K562 (cell line): ENCODE results near the gene LECT2. TPM values are rescaled to one million over a fixed set of nuclear protein-coding genes. Genes with fewer than 3 reads are reported as not detected.

Source experiments
- ATAC-seq: fragments of 200-7000 bp; cut with Tn5 transposase; 3 replicates; pipeline ENCODE4 v1.9.1; 2020; ENCODE audit warnings: moderate library complexity
- BruUV-seq: library from RNA; stranded (reverse); fragments of 400-500 nt; replicated peaks from 2 replicates; lab custom pipeline; 2021; lab: Mats Ljungman, UMichigan
- CTCF ChIA-PET: fragments of 300-600 bp; formaldehyde crosslinking; extraction: SDS; loops from one replicate; lab custom pipeline; 2021; ENCODE audit warnings: low intra/inter-chr PET ratio; lab: Yijun Ruan, JAX
- POLR2A ChIA-PET: fragments of 300-600, 350-650 bp; sonication (Branson Sonifier 250); formaldehyde crosslinking; extraction: SDS; loops from one replicate; lab custom pipeline; 2021; ENCODE audit warnings: antibody characterized with exemption, inconsistent platforms; lab: Yijun Ruan, JAX
- DNase-seq, 4 experiments: peaks; one replicate each; pipeline versions ENCODE4 v3.0.0 to v3.0.0-alpha.2; 2011 to 2018; ENCODE audit warnings: low spot score in 3 of 4, mixed read lengths in 3 of 4; ENCODE audit errors: extremely low read depth in 1 of 4
- FAIRE-seq: peaks from 2 replicates; lab custom pipeline; 2011; peaks lifted over from hg19 to GRCh38; lab: Jason Lieb, UNC
- H2AFZ ChIP-seq: 2 replicates; pipeline ENCODE4 v1.6.0; 2011; ENCODE audit warnings: low read depth, low read length, control low read depth, inconsistent platforms
- H3K27ac ChIP-seq: fragments of 200-600 bp; 3 replicates; pipeline ENCODE4 v1.8.0; 2011; ENCODE audit warnings: low read depth, mild to moderate bottlenecking, control low read depth, inconsistent platforms, low read length, moderate library complexity, mixed read lengths; ENCODE audit errors: extremely low read depth
- H3K27me3 ChIP-seq, 2 experiments: fragments of 300-600 bp in 1 of 2; 2 replicates in 1 of 2; 3 replicates in 1 of 2; pipeline versions ENCODE4 v1.6.0 to v1.8.0; 2011; ENCODE audit warnings: inconsistent platforms in 2 of 2, low read length in 2 of 2, mild to moderate bottlenecking in 1 of 2, mixed read lengths in 1 of 2, moderate library complexity in 1 of 2; ENCODE audit not compliant: control insufficient read depth in 2 of 2, insufficient read depth in 2 of 2
- H3K36me3 ChIP-seq: fragments of 300-600 bp; 3 replicates; pipeline ENCODE4 v1.8.0; 2011; ENCODE audit warnings: mild to moderate bottlenecking, low read length, inconsistent platforms; ENCODE audit not compliant: control insufficient read depth, insufficient read depth
- H3K4me1 ChIP-seq, 2 experiments: fragments of 200-600 bp in 1 of 2; replicated peaks in 1 of 2; 2 replicates in 1 of 2; 3 replicates in 1 of 2; pipeline versions ENCODE4 v1.5.1 to v1.8.0; 2011; ENCODE audit warnings: inconsistent platforms in 2 of 2, low read length in 2 of 2, mild to moderate bottlenecking in 1 of 2, mixed read lengths in 1 of 2, moderate library complexity in 1 of 2; ENCODE audit not compliant: control insufficient read depth in 2 of 2, insufficient read depth in 2 of 2
- H3K4me2 ChIP-seq: 2 replicates; pipeline ENCODE4 v1.6.1; 2011; ENCODE audit warnings: low read length, control low read depth, inconsistent platforms, mixed read lengths; ENCODE audit not compliant: insufficient read depth
- H3K4me3 ChIP-seq: fragments of 200-600 bp; sonication (generic), shearing (Covaris generic); 2 replicates; pipeline ENCODE4 v1.5.1; 2016; ENCODE audit warnings: control low read depth, inconsistent platforms
- H3K79me2 ChIP-seq: fragments of 200-600 bp; 3 replicates; pipeline ENCODE4 v1.8.0; 2011; ENCODE audit warnings: low read length, inconsistent platforms; ENCODE audit not compliant: control insufficient read depth, insufficient read depth
- H3K9ac ChIP-seq, 2 experiments: 2 replicates each; pipeline versions ENCODE4 v1.6.0 to v1.6.1; 2011; ENCODE audit warnings: low read depth in 2 of 2, low read length in 2 of 2, control low read depth in 1 of 2, inconsistent platforms in 1 of 2, mild to moderate bottlenecking in 1 of 2, mixed read lengths in 1 of 2; ENCODE audit not compliant: insufficient read depth in 1 of 2
- H3K9me1 ChIP-seq: one replicate; pipeline ENCODE4 v1.6.0; 2011; ENCODE audit warnings: inconsistent platforms, mild to moderate bottlenecking, low read length, moderate library complexity; ENCODE audit not compliant: control insufficient read depth, insufficient read depth
- H3K9me3 ChIP-seq: replicated peaks from 2 replicates; pipeline ENCODE4 v1.5.1; 2011; ENCODE audit warnings: low read depth, low read length, inconsistent platforms; ENCODE audit not compliant: control insufficient read depth, insufficient read depth
- H4K20me1 ChIP-seq: replicated peaks from 2 replicates; pipeline ENCODE4 v1.6.1; 2011; ENCODE audit warnings: low read length, inconsistent platforms, mixed read lengths; ENCODE audit not compliant: control insufficient read depth, insufficient read depth
- BACH1 ChIP-seq: fragments of 200-800 bp; sonication (Bioruptor generic); IDR thresholded peaks from 2 replicates; pipeline ENCODE4 v1.6.1; 2016; ENCODE audit warnings: missing genetic modification characterization, missing compliant biosample characterization
- CAMTA2 ChIP-seq: fragments of 250-450 bp; sonication (Bioruptor Pico); conservative IDR thresholded peaks from 2 replicates; pipeline ENCODE4 v1.5.1; 2022
- CBX2 ChIP-seq: fragments of 200-600 bp; sonication (generic); IDR thresholded peaks from one replicate; pipeline ENCODE4 v1.6.1; 2012; ENCODE audit warnings: mild to moderate bottlenecking, low read length, inconsistent platforms; ENCODE audit not compliant: insufficient read depth, poor library complexity, severe bottlenecking
- CEBPB ChIP-seq: fragments of 450-650 bp; IDR thresholded peaks from 2 replicates; pipeline ENCODE4 v1.6.1; 2016; ENCODE audit warnings: missing genetic modification characterization, missing compliant biosample characterization
- DMBX1 ChIP-seq: fragments of 250-450 bp; sonication (Bioruptor Pico); IDR thresholded peaks from 2 replicates; pipeline ENCODE4 v1.8.0; 2022; ENCODE audit warnings: inconsistent platforms, mild to moderate bottlenecking, moderate library complexity, borderline replicate concordance
- FOXK2 ChIP-seq, 2 experiments: fragments of 450-650 bp; IDR thresholded peaks in 1 of 2; conservative IDR thresholded peaks in 1 of 2; 2 replicates each; pipeline ENCODE4 v1.6.1; 2016; ENCODE audit warnings: low read depth in 2 of 2, mild to moderate bottlenecking in 1 of 2
- KDM2B ChIP-seq: fragments of 250-450 bp; sonication (Bioruptor Pico); IDR thresholded peaks from 2 replicates; pipeline ENCODE4 v1.8.0; 2021; ENCODE audit warnings: mild to moderate bottlenecking, moderate library complexity
- RBBP5 ChIP-seq: fragments of 200-600 bp; sonication (generic); IDR thresholded peaks from 2 replicates; pipeline ENCODE4 v1.6.1; 2012; ENCODE audit warnings: borderline replicate concordance, mild to moderate bottlenecking, low read length, control low read depth, inconsistent platforms; ENCODE audit not compliant: insufficient read depth, poor library complexity, severe bottlenecking
- XRCC3 ChIP-seq: fragments of 450-650 bp; IDR thresholded peaks from 2 replicates; pipeline ENCODE4 v1.6.1; 2017; ENCODE audit warnings: mild to moderate bottlenecking, moderate library complexity
- ZKSCAN1 ChIP-seq: fragments of 150-350 bp; IDR thresholded peaks from 2 replicates; pipeline ENCODE4 v1.6.1; 2016; ENCODE audit warnings: low read depth, low read length
- ZNF518B ChIP-seq: fragments of 250-450 bp; sonication (Bioruptor Pico); IDR thresholded peaks from 2 replicates; pipeline ENCODE4 v1.5.0; 2021; ENCODE audit warnings: mild to moderate bottlenecking, moderate library complexity
- ZNF584 ChIP-seq: fragments of 200-800 bp; sonication (Bioruptor generic); IDR thresholded peaks from 2 replicates; pipeline ENCODE4 v1.6.1; 2016; ENCODE audit warnings: low read depth, mild to moderate bottlenecking, missing genetic modification characterization, missing compliant biosample characterization
- WGBS: fragments of 100-300 bp; shearing (Covaris generic); methylation state at CpG from one replicate; pipeline ENCODE4 v1.1.6; 2016; ENCODE audit warnings: low coverage, mixed read lengths; ENCODE audit not compliant: insufficient coverage; ENCODE audit errors: missing lambda C conversion rate; 5-methylcytosine and 5-hydroxymethylcytosine counted together
- in situ Hi-C: fragments of 300-500 bp; cut with MboI; formaldehyde crosslinking; loops from 4 replicates; pipeline ENCODE4 v1.15.0; 2018; ENCODE audit warnings: inconsistent platforms, mixed read lengths
- intact Hi-C: fragments of 100-400 bp; cut with micrococcal nuclease; formaldehyde crosslinking; loops from 2 replicates; pipeline ENCODE4 v1.14.2; 2022
- polyA plus RNA-seq, 8 experiments: library from polyadenylated mRNA; depleted of rRNA in 4 of 8; stranded (reverse) in 5 of 8; unstranded in 3 of 8; fragments of >200 nt; fragmentation: Nextera tagmentation in 2 of 8; fragmentation: Illumina TruSeq in 1 of 8; extraction: Ambion mirVana in 2 of 8; extraction: Trizol in 1 of 8; gene quantifications; 2 replicates each; pipeline versions ENCODE4 v1.2.1 to v1.2.3, GENCODE V29; 2011 to 2014; ENCODE audit warnings: inconsistent platforms in 1 of 8, missing spikeins in 1 of 8
- total RNA-seq, 7 experiments: library from RNA; depleted of rRNA in 6 of 7; stranded (reverse); fragments of >200 nt in 6 of 7; fragmentation: Illumina TruSeq in 2 of 7; extraction: Trizol in 2 of 7; gene quantifications; 2 replicates each; pipeline versions ENCODE4 v1.2.1 to v1.2.3, GENCODE V29; 2011 to 2021; ENCODE audit warnings: low replicate concordance in 1 of 7

LECT2 gene
- total and polyA plus RNA-seq, 9 of the 15 experiments (the other 6 are each of a cell fraction or from before 2014, with no cell fraction given), result not detected

GRCh38 chr5:135990528-135991255 lies 35.9 kb upstream of the LECT2 start:
- Histone ChIP-seq H3K79me2 (no peaks in the 10 kb centered on the region), H3K9ac (no peak overlapping the region; a peak in 1 of 4 replicates), H3K4me1 (peaks cover 0 to 5% of the 10 kb centered on the region in 2 experiments; a peak in 1 of 5 replicates), H3K27ac (no peak overlapping the region), H3K36me3 (no peaks in the 10 kb centered on the region), H3K9me1 (no peaks in the 10 kb centered on the region), H2AFZ (no peak overlapping the region), H3K9me3 (no peaks in the 10 kb centered on the region), H3K4me2 (no peak overlapping the region), H4K20me1 (no peaks in the 10 kb centered on the region), H3K27me3 (peaks cover 3 to 20% of the 10 kb centered on the region in 2 experiments; a peak in 4 of 5 replicates), H3K4me3 (no peak overlapping the region)
- POLR2A ChIA-PET, result no interaction called here
- no peak for DNase-seq
- CTCF ChIA-PET, result no interaction called here
- 21% methylated on average over 20 of the region's 21 CpGs for WGBS
- no peak for FAIRE-seq
- no peak for ATAC-seq
- intact Hi-C loops (no loop called here), in situ Hi-C loops (no loop called here)
- BruUV-seq, result no TSS peak
- no peak for TF ChIP-seq RBBP5
- TF ChIP-seq ZNF518B (CRISPR knock-in tag), result no peak
- no peak for TF ChIP-seq FOXK2 (conservative IDR thresholded peaks at IDR 0.05 in 1 of 2, IDR thresholded peaks at IDR 0.05 in 1 of 2; ENCODE audit: low read depth in 2 of 2)
- TF ChIP-seq BACH1, result no peak
- TF ChIP-seq ZKSCAN1, result no peak
- TF ChIP-seq CBX2, result no peak
- TF ChIP-seq DMBX1 (CRISPR knock-in tag), result no peak
- no peak for TF ChIP-seq XRCC3
- no peak for TF ChIP-seq CAMTA2
- no peak for TF ChIP-seq ZNF584 (CRISPR knock-in tag)
- TF ChIP-seq KDM2B (CRISPR knock-in tag), result no peak
- no peak for TF ChIP-seq CEBPB (tag)
